ENCODE results near the gene TREM2.

The TREM2 gene

DNA sequence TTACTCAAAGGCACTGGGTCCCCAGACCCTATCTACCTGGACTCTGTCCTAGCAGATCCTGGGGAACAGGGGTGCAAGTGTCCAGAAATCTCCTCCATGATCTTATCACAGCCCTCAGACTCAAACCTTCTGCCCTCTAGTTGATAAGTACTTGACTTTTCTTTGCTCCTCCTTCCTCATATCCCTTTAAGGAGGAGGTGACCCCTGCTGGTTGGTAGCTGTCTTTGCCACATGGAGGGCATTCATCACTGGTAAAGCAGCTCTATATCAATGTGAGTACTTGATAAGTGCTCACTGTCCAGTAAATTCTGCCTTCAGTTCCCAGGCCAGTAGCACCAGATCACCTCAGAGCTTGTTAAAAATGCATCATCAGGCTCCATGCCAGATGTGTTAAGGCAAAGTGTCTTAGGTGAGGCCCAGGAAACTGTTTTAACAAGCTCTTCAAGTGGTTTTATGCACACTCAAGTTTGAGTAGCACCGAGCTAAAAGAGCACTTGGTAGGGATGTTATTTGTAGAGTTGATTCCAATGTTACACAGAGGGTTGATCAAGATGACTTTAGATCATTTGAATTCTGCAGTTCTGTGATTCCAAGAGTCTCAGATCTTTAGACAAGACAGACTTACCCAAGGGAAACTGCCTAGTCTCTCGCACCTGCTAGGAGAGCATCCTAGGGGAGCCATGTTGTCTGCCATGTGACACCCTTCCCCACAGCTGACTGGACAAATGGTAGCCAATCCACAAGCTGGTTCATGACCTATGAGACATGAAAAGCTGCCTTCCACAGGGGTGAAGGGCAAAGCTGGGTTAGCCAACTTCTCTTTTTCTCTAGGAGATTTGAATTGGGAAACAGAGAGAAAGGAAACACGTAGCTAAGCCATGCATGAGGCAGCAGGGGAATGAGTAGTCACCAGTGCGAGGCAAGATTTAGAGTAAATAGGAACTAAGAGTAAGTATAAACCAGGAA is 19.4 kb upstream of the TREM2 start:
- no peak for DNase-seq

- no peak for DNase-seq
Measured at GRCh38 chr6:41181566-41181965, 18.6 kb upstream of the TREM2 start.

GRCh38 chr6:41179163-41179562 is 16.2 kb upstream of the TREM2 start:
- no peak for DNase-seq

GRCh38 chr6:41177695-41178094 is 14.8 kb upstream of the TREM2 start:
- DNase-seq: no peak

DNA sequence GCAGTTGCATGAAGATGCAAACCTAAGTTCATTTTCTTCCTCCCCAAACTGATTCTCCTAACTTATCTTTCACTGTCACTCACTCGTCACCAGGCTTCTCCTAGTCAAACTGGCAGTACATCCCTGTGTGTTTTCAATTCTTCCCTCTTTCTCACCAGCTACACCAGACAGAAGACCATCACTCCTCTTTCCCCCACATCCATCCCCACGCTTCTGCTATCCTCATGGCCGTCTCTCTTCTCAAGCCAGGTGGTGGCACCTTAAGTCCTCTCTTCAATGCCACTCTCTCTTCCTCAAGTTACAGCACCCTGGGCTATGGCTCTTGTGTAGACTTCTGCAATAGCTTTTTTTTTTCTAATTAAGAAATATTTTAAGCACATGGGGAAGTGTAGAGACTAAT is 14.4 kb upstream of the TREM2 start:
- no peak for DNase-seq

- no peak for DNase-seq
Measured at GRCh38 chr6:41176189-41176588, 13.3 kb upstream of the TREM2 start.

GRCh38 chr6:41175084-41175483 is 12.2 kb upstream of the TREM2 start:
- no peak for DNase-seq

- DNase-seq: no peak
Measured at GRCh38 chr6:41174610-41175009, 11.7 kb upstream of the TREM2 start.

DNA sequence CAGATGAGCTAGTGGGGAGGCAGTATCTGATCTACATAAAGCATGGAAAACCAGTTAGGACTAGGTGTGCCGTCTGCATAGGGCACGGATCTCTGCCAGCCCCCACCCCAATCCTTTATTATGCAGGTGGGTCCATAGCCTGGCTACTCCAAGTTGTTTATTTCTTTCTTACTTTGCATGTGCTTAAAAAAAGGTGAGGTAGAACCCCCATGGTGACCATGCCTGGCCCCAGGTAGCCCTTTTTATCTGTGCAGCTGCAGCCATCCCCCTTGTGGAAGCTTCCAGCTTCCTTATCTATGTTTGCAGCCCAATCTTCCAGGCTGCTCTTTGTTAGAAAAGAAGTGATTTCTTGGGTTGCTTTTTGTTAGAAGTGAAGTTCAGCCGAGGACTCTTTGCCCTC is 9.0 kb upstream of the TREM2 start:
- DNase-seq: no peak

GRCh38 chr6:41170547-41171160 is 7.7 kb upstream of the TREM2 start:
- no peak for DNase-seq

GRCh38 chr6:41167173-41167963 is 4.5 kb upstream of the TREM2 start:
- DNase-seq: no peak

DNA sequence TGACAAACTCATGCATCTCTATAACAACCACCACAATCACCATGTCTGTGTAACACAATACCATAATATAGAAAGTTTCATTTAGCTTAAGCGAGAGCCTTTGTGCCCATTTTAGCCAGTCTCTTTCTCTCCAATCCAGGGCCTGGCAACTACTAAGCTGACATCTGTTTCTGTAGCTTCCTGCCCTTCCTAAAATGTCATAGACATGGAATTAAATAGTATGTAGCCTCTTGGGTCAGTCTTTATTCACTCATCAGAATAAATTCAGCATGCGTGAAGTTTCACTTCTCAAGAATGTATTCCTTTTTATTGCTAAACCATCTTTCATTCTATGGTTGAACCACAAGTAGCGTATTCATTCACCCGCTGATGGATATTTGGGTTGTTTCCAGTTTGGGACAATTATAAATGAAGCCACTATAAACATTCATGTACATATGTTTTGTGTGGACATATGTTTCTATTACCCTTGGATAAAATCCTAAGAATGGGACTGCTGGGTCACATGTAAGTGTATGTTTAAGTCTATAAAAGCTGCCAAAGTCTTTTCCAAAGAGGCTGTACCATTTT is 1.7 kb upstream of the TREM2 start:
- no peak for DNase-seq

GRCh38 chr6:41163419-41163717 is 452 bp upstream of the TREM2 start:
- DNase-seq: no peak

DNA sequence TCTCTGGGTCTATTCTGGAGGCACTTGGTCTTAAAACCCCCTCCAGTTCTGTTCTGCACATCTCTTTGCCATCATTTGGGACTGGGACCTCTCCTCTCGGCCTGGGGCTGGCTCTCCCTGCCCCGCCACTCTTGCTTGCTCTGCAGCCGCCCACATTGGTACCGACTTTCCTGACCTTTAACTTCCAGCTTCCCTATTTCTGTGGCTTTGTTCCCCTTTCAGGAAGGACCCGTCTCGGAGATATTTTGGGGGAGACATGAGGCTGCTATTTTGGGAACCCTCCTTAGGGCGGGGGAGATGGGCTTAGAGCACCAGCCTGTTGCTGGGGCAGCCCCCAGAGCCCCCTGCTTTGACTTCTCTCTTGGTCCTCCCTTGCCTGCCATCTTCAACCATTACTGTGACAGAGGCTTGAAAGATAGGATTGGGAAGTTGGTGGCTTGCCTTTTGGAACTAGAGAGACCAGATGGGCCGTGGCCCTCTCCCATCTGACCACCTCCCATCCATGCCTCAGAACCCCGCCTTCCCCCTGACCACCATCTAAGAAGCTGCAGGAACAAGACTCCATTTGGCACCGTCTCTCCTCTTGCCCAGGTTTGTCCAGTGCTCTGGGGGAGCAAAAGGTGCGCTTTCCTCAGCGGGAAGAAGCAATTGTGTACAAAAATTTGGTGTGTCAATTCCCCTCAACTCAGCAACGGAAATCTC is 914 bp downstream of the TREM2 start:
- no peak for DNase-seq

DNA sequence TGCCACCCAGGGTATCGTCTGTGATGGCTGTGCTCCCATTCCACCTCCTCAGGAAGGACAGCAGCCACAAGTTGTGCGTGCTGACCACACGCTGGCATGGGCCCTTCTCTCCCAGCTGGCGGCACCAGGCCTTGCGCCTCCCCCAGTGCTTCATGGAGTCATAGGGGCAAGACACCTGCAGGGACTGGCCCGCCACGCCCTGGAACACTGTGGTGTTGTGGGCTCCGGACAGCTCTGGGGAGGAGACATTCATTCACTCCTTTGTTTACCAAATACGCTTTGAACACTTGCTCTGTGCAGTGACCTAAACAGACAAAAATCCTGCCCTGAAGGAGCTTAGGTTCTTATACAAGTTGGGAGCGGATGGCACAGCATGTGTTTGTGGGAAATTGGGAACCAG is 1.5 kb downstream of the TREM2 start:
- no peak for DNase-seq

DNA sequence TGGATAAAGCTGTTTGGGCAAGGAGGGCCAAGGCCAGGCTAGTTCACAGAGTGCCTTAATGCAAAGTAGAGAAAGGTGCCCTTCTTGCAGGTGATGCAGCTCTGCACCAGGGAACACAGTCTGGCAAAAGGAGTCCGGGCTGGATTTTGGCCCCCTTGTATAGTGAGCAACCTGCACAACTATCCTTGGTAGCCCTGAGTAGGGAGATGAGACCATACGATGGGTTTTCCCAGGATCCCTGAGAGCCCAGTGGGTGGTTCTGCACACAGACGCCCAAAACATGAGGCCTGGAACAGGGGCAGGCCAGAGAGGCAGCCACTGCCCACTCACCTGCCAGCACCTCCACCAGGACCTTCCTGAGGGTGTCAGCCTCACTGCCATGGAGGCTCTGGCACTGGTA is 2.0 kb downstream of the TREM2 start:
- no peak for DNase-seq

- peak; percentile 39 to 49 for DNase-seq
Measured at GRCh38 chr6:41159415-41160082, 3.4 kb downstream of the TREM2 start.

GRCh38 chr6:41157323-41157722 is 5.6 kb downstream of the TREM2 start:
- DNase-seq: no peak

DNA sequence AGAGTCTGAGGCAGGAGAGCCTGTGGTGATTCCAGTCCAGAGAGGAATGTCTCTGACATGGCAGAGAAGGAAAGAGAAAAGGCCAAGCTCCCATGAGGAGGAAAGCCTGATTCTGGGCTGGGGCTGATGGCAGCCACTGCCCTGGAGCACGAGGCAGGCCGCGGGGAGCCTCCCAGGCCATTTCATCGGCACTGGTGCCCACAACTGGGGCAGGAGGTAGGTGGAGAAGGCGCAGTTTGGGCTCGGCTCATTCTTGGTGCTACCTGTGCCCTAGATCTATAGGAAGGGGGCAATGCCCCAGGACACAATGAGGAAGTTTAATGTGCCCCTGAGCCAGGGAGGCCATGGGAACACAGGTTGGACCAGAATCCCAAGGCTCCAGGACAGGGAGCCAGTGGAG is 6.1 kb downstream of the TREM2 start:
- DNase-seq: no peak

GRCh38 chr6:41156001-41156400 is 6.9 kb downstream of the TREM2 start:
- DNase-seq: no peak

DNA sequence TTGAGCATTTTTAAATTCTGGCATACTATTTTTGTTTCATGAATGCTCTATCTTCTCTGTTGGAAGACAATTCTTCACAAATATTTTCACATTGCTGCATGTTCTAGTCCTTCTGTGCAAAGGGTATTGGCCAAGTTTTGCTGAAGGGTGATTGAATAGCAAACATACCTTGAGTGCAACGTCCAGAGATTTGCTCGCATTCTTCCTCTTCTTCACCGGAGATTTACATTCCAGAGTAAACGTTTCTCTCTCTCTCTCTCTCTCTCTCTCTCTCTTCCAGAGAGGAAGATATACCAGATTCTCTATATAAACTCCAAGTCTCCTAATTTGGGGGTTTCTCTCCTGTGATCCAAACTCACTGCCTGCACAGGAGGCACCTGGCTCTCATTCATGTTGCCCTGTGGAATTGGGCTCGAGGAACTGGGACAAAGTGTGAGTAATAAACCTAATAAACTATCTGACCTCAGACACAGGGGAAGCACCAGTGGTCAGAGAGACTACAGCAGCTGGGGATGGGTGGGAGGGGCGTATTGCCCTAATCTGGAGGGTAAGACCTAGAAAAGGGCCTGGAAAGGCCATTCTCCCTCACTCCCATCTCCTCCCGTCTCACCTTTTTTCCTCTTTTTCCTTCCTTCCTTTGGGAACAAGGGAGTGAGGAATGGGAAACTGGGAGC is 7.6 kb downstream of the TREM2 start:
- no peak for DNase-seq

Data from NCI-H2081 (cell line).